ENCODE results near the gene HMG20B.
"Not testable (repeated sequence)": the region's sequence is repeated elsewhere in the genome, so short reads cannot be mapped to it uniquely, and the experiment has no call there.

The HMG20B gene

DNA sequence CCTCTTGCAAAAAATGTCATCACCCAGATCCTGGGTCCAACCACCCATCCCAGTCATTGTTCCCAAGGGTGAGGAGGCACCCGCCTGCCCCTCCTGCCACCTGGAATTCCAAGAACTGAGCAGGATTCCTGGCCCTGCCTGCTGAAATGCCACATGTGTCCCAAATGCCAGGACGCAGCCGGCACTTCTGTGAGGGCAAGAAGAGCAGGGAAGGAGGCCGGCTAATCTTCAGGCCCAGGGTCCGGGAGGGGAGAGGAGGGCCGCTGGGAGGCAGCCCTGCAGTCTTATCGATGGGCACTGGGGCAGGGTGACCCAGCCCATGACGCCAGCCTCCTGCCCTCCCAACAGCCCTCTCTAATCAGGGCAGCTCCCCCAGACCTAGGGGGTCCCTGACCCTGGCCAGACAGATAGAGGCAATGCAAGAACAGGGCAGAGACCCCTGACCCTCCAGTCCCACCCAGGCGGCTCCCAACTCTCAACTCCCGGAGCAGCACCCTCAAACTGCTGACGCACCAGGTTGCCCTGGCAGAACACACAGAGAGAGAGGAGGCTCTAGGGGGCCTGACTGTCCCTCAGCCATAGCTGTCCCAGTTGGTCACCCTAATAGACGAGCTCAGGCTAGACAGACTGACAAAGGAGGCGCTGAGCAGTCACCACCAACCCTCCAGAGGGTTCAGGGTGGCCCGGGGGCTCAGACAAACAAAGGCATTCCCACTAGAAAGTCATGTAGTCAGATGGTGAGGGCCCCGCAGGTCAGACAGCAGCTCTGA lies 16.9 kb upstream of the HMG20B start:
- in situ Hi-C loops (cut with MboI; ENCODE audit: low sequenced_read_pairs) = no loop called here

GRCh38 chr19:3556423-3556977 lies 16.2 kb upstream of the HMG20B start:
- in situ Hi-C loops (cut with MboI; ENCODE audit: low sequenced_read_pairs) = no loop called here

- in situ Hi-C loops (cut with MboI; ENCODE audit: low sequenced_read_pairs) = no loop called here
These were observed 15.7 kb upstream of the HMG20B start for GRCh38 chr19:3556978-3557460.

DNA sequence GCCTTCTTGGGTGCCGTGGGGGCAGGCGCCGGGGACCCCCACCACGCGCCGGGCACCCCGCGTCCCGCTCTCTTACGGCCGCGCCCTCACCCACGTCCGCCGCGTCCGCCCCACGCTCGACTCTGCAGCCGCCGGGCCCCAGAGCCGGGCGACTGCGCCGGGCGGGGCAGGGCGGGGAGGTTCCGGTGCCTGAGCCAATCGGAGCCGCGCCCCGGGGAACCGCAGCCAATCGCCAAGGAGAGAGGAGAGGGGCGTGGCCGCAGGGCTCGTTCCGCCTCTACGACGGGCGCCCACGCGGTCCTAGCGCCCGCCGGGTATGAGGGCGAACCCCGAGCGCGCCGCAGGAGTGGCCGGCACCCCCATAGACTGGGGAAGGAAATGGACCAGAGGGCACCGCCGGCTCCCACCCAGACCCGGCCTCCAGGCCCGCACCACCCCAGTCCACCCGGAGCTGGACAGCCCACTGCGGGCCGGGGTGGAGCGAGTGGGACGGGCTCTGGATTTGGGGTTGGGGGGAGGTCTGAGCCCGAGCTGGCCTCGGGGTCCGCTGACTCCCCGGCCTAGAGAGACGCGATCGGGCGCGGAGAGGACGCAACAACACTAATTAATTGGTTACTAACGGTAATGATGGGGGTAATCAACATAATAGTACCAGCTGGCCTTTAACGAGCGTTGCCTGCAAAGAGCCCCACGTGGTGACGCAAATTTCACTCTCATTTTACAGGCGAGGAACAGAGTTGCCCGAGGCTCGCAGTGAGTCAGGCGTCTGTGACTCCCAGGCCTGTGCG lies 15.1 kb upstream of the HMG20B start, which contains the start of gene MFSD12:
Gene MFSD12, minus strand, starts transcription at position 126 of the 788 bp plus-strand sequence. CDS start 183 bp downstream, outside the sequence.
- in situ Hi-C loops (cut with MboI; ENCODE audit: low sequenced_read_pairs) = no loop called here

- in situ Hi-C loops (cut with MboI; ENCODE audit: low sequenced_read_pairs) = no loop called here
These were observed 8.8 kb upstream of the HMG20B start for GRCh38 chr19:3563709-3564524.

DNA sequence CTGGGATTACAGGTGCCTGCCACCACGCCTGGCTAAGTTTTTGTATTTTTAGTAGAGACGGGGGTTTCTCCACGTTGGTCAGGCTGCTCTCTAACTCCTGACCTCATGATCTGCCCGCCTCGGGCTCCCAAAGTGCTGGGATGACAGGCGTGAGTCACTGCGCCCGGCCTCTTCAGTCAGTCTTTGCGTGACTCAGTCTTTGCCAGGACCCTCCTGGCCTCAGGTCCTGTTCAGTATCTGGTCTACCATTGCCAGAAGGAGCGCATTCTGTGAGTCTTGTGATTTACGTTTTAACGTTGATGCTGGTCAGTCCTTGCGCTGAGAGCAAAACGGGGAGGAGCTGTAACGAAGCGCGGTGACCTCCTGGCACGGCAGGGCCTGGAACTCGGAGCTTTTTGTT lies 7.6 kb upstream of the HMG20B start:
- in situ Hi-C loops (cut with MboI; ENCODE audit: low sequenced_read_pairs) = no loop called here

- in situ Hi-C loops (cut with MboI; ENCODE audit: low sequenced_read_pairs) = not testable (repeated sequence)
These were observed 2.7 kb upstream of the HMG20B start for GRCh38 chr19:3570042-3570441.

DNA sequence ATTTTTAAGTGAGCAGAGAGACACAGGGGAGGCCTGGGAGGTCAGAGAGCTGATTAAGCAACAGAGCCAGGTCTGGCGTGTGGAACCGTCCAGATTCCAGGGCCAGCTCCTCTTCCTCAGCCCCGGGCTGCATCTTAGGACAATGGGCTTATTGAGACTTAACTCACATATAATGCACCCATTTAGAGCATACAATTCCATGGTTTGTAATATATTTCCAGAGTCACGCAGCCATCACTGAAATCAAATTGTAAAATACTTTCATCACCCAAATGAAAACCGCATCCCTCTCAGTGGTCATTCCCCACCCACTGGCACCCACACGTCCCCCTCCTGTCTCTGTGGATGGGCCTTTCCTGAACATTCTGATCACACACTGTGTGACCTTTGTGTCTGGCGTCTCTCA lies 2.1 kb upstream of the HMG20B start:
- in situ Hi-C loops (cut with MboI; ENCODE audit: low sequenced_read_pairs) = no loop called here

GRCh38 chr19:3572132-3572854 lies 451 bp upstream of the HMG20B start:
- in situ Hi-C loops (cut with MboI; ENCODE audit: low sequenced_read_pairs) = no loop called here

GRCh38 chr19:3573162-3573857 lies 566 bp downstream of the HMG20B start:
- in situ Hi-C loops (cut with MboI; ENCODE audit: low sequenced_read_pairs) = no loop called here

DNA sequence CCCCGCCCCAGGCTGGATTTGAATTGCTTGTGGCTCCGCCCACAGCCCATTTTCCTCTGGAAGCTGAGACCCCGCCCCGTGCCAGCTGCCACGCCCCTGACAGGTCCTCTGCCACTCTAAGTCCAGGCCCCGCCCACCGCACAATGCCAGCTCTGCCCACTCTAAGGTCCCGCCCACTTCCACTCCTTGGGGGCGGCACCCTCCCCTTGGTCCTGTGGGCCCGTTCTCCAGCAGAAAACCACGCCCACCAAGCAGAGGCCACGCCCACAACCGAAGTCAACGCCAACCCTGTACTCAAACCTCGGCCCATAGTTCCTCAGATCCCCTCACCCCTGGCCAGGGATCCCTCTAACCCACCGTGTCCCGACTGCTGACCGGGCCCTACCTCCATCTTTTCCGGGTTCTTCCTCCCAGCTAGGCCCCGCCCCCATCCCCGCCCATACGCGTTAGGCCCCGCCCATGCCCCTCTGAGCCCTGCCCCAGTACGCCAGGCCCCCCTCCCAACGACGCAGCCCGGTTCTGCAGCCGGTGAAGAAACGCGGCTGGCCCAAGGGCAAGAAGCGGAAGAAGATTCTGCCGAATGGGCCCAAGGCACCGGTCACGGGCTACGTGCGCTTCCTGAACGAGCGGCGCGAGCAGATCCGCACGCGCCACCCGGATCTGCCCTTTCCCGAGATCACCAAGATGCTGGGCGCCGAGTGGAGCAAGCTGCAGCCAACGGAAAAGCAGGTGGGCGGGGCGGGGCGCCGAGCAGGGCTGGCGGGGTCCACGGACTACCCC lies 1.3 kb downstream of the HMG20B start:
- in situ Hi-C loops (cut with MboI; ENCODE audit: low sequenced_read_pairs) = no loop called here

DNA sequence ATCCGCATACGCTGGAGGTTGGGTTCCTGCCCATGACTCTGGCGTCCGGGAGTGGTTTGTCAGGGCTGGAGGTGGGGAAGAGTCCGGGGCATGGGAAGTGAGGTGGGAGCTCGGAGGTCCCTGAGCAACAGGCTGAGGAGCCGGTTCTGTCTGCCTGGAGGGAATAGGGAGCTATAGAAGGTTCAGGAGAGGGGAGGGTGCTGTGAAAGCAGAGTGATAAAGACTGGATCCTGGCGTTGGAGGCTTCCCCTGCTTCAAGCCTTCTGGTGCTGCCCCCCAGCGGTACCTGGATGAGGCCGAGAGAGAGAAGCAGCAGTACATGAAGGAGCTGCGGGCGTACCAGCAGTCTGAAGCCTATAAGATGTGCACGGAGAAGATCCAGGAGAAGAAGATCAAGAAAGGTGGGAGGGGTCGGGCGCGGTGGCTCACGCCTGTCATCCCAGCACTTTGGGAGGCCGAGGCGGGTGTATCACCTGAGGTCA lies 2.6 kb downstream of the HMG20B start:
- in situ Hi-C loops (cut with MboI; ENCODE audit: low sequenced_read_pairs) = no loop called here

DNA sequence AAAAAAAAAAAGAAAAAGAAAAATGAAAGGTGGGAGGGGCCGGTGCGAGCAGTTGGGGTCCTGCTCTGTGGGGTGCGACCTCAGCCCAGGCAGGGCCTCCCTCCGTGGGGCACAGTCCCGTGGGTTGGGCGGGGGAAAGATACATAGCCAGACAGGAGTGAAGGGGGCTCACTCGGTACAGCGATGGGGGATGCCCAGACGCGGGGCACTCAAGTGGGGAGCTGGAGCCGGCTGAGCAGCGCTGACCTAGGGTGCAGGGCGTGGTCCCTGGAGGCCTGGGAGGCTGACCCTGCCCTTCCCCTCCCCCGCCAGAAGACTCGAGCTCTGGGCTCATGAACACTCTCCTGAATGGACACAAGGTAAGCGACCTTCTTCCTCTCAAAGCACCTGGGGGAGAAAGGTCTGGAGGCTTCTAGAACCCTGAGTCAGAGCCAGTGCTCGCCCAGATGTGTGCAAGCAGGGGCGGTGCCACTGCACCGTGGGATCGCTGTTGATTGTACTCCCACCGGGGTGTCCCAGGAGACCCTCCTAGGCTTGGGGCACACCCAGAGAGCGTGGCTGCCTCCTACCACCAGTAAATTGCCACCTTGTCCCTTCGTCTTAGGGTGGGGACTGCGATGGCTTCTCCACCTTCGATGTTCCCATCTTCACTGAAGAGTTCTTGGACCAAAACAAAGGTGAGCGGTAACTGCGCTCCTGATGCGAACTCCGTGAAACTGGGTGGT lies 3.4 kb downstream of the HMG20B start:
- in situ Hi-C loops (cut with MboI; ENCODE audit: low sequenced_read_pairs) = no loop called here

DNA sequence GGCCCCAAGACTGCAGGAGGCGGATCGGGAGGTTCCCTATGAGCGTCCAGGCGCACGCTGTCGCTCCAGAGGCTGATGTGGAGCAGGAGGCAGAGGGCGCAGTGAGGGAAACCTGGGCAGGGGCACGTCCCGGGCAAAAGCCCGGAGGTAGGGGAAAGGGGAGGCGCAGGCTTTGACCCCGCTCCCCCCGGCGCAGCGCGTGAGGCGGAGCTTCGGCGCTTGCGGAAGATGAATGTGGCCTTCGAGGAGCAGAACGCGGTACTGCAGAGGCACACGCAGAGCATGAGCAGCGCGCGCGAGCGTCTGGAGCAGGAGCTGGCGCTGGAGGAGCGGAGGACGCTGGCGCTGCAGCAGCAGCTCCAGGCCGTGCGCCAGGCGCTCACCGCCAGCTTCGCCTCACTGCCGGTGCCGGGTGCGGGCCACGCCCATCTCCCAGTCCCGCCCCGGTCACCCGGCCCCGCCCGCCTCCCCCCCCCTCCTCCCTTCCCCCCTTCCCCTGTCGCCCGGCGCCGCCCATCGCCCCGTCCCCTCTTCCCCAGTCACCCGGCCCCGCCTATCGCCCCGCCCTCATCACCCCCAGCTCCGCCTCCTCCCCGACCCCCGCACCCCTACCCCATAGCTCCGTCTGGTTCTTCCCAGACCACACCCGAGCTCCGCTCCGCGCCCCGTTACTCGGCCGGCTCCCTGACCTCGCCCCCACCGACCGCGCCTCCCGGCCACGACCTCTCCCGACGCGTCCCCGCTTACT lies 4.1 kb downstream of the HMG20B start:
- in situ Hi-C loops (cut with MboI; ENCODE audit: low sequenced_read_pairs) = no loop called here

- in situ Hi-C loops (cut with MboI; ENCODE audit: low sequenced_read_pairs) = no loop called here
These were observed 5.1 kb downstream of the HMG20B start for GRCh38 chr19:3577723-3578344.

DNA sequence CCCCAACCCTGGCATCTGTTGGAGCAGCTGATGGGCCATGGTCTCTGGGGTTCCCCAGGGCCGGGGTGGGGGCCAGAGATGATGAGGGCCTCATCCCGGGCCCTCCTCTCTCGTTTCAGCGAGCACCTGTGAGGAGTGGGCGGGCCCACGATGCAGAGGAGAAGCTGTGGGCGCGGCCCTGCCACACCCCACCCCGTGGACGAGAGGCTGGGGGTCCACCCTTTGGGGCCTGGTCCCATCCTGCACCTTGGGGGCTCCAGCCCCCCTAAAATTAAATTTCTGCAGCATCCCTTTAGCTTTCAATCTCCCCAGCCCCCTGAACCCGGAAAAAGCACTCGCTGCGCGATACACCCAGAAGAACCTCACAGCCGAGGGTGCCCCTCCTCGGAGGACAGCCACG lies 5.6 kb downstream of the HMG20B start:
- in situ Hi-C loops (cut with MboI; ENCODE audit: low sequenced_read_pairs) = no loop called here
